Activated CD4-positive, alpha-beta T cell treated with anti-CD3 and anti-CD28 coated beads, Interleukin-2, amount 50 U/mL, for 24 hours (primary cell): ENCODE data around the gene TXNDC2.
"Not testable (repeated sequence)": the region's sequence is repeated elsewhere in the genome, so short reads cannot be mapped to it uniquely, and the experiment has no call there.

Experiments
- DNase-seq, 2 donors: peaks; one replicate each; pipeline ENCODE4 v3.0.0-alpha.2; 2020; ENCODE audit warnings: low read depth in 1 of 2, low spot score in 1 of 2

The TXNDC2 gene

GRCh38 chr18:9884090-9884489, 1.7 kb upstream of the TXNDC2 start:
- DNase-seq: no peak

GRCh38 chr18:9884532-9885140, 1.1 kb upstream of the TXNDC2 start:
- no peak for DNase-seq

GRCh38 chr18:9886005-9886348, 204 bp downstream of the TXNDC2 start:
- DNase-seq: no peak

GRCh38 chr18:9887992-9888391, 2.2 kb downstream of the TXNDC2 start:
- no peak for DNase-seq

- no peak for DNase-seq
Measured at GRCh38 chr18:9890196-9890595, 4.4 kb downstream of the TXNDC2 start.

GRCh38 chr18:9890957-9891356, 5.2 kb downstream of the TXNDC2 start:
- no peak for DNase-seq

GRCh38 chr18:9891515-9891914, 5.7 kb downstream of the TXNDC2 start:
- not testable (repeated sequence) for DNase-seq

GRCh38 chr18:9894454-9895068, 8.8 kb downstream of the TXNDC2 start:
- DNase-seq: no peak

- DNase-seq: no peak
Measured at GRCh38 chr18:9897129-9897528, 11.4 kb downstream of the TXNDC2 start.

GRCh38 chr18:9897787-9898291, 12.1 kb downstream of the TXNDC2 start:
- DNase-seq: not testable (repeated sequence)

GRCh38 chr18:9898792-9899549, 13.2 kb downstream of the TXNDC2 start:
- no peak for DNase-seq

GRCh38 chr18:9899550-9899930, 13.8 kb downstream of the TXNDC2 start:
- not testable (repeated sequence) for DNase-seq

GRCh38 chr18:9900699-9901098, 14.9 kb downstream of the TXNDC2 start:
- DNase-seq: no peak

GRCh38 chr18:9901377-9901776, 15.6 kb downstream of the TXNDC2 start:
- no peak for DNase-seq

GRCh38 chr18:9902264-9902663, 16.5 kb downstream of the TXNDC2 start:
- not testable (repeated sequence) for DNase-seq

GRCh38 chr18:9902832-9903231, 17.1 kb downstream of the TXNDC2 start:
- no peak for DNase-seq

- no peak for DNase-seq
Measured at GRCh38 chr18:9905401-9905922, 19.7 kb downstream of the TXNDC2 start.

- no peak for DNase-seq
Measured at GRCh38 chr18:9906481-9906880, 20.7 kb downstream of the TXNDC2 start.

GRCh38 chr18:9907867-9908266, 22.1 kb downstream of the TXNDC2 start:
- DNase-seq: no peak

GRCh38 chr18:9910071-9910470, 24.3 kb downstream of the TXNDC2 start:
- DNase-seq: no peak

- DNase-seq: no peak
Measured at GRCh38 chr18:9910661-9911060, 24.9 kb downstream of the TXNDC2 start.

GRCh38 chr18:9911226-9911625, 25.5 kb downstream of the TXNDC2 start:
- no peak for DNase-seq
